Measurements from ENCODE around the gene FAM76B.

DNA sequence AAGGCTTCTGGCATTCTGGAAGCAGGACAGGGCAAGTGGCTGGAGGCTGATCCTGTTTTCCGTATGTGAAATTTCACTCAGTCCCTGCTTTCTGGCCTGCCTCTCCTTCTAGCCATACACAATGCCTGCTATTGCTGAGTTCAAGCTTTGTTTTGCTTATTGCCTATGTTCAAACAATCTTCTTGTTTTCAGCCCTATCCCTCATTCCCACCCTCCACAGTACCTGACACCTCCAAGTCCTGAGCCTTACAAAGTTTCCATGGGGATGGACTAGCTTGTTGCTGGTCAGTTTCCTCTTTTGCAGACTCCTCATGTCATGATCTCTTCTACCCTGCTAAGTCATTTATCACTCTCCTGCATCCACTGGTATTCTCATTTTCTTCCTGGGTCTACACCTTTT is 38.1 kb downstream of the FAM76B start:
- TF ChIP-seq, protein P1, sequence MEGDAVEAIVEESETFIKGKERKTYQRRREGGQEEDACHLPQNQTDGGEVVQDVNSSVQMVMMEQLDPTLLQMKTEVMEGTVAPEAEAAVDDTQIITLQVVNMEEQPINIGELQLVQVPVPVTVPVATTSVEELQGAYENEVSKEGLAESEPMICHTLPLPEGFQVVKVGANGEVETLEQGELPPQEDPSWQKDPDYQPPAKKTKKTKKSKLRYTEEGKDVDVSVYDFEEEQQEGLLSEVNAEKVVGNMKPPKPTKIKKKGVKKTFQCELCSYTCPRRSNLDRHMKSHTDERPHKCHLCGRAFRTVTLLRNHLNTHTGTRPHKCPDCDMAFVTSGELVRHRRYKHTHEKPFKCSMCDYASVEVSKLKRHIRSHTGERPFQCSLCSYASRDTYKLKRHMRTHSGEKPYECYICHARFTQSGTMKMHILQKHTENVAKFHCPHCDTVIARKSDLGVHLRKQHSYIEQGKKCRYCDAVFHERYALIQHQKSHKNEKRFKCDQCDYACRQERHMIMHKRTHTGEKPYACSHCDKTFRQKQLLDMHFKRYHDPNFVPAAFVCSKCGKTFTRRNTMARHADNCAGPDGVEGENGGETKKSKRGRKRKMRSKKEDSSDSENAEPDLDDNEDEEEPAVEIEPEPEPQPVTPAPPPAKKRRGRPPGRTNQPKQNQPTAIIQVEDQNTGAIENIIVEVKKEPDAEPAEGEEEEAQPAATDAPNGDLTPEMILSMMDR (conservative IDR thresholded peaks at IDR 0.05; ENCODE audit: low read depth, low read length) = no peak
- TF ChIP-seq EZH2 (IDR thresholded peaks at IDR 0.05; ENCODE audit: borderline replicate concordance, low read depth, low read length, poor library complexity, severe bottlenecking) = no peak

All from A673 (cell line).